Endodermal cell (in vitro differentiated cells): Measurements from ENCODE around the gene OXCT2. TPM values are rescaled to one million over a fixed set of nuclear protein-coding genes. Genes with fewer than 3 reads are reported as not detected.

Source experiments
- DNase-seq: peaks from one replicate; pipeline ENCODE4 v3.0.0-alpha.2; 2017
- H3K27ac ChIP-seq: 2 replicates; pipeline ENCODE4 v1.5.1; 2013; ENCODE audit warnings: mild to moderate bottlenecking, low read depth, low read length, moderate library complexity
- H3K27me3 ChIP-seq: 2 replicates; pipeline ENCODE4 v1.6.1; 2013; ENCODE audit warnings: mild to moderate bottlenecking, low read length, moderate library complexity; ENCODE audit not compliant: insufficient read depth, control insufficient read depth, poor library complexity, severe bottlenecking
- H3K36me3 ChIP-seq: 2 replicates; pipeline ENCODE4 v1.7.0; 2013; ENCODE audit warnings: mild to moderate bottlenecking, low read length, moderate library complexity; ENCODE audit not compliant: control insufficient read depth, insufficient read depth
- H3K4me1 ChIP-seq: one replicate; pipeline ENCODE4 v1.7.0; 2013; ENCODE audit warnings: low read length; ENCODE audit not compliant: control insufficient read depth, insufficient read depth
- H3K4me3 ChIP-seq: 2 replicates; pipeline ENCODE4 v1.5.1; 2013; ENCODE audit warnings: mild to moderate bottlenecking, low read length, moderate library complexity
- H3K9ac ChIP-seq: 2 replicates; pipeline ENCODE4 v1.6.1; 2013; ENCODE audit warnings: mild to moderate bottlenecking, low read length, moderate library complexity; ENCODE audit not compliant: poor library complexity, severe bottlenecking; ENCODE audit errors: extremely low read depth
- H3K9me3 ChIP-seq: 2 replicates; pipeline ENCODE4 v1.6.1; 2013; ENCODE audit warnings: mild to moderate bottlenecking, low read length, moderate library complexity; ENCODE audit not compliant: control insufficient read depth
- H3K27ac Mint-ChIP-seq: 2 replicates; pipeline ENCODE4 v1.8.0; 2020; ENCODE audit warnings: mixed read lengths
- H3K27me3 Mint-ChIP-seq: 2 replicates; pipeline ENCODE4 v1.8.0; 2021; ENCODE audit warnings: mild to moderate bottlenecking, mixed read lengths; ENCODE audit not compliant: insufficient read depth
- H3K36me3 Mint-ChIP-seq: 2 replicates; pipeline ENCODE4 v1.8.0; 2020; ENCODE audit warnings: low read depth, mixed read lengths
- H3K4me1 Mint-ChIP-seq: 2 replicates; pipeline ENCODE4 v1.8.0; 2020; ENCODE audit warnings: mixed read lengths
- H3K4me3 Mint-ChIP-seq: 2 replicates; pipeline ENCODE4 v1.8.0; 2020; ENCODE audit warnings: mild to moderate bottlenecking, moderate library complexity, mixed read lengths
- H3K9me3 Mint-ChIP-seq: 2 replicates; pipeline ENCODE4 v1.8.0; 2020; ENCODE audit warnings: mild to moderate bottlenecking, mixed read lengths
- CTCF ChIP-seq: fragments of 200-600 bp; sonication (generic); conservative IDR thresholded peaks from 2 replicates; pipeline ENCODE4 v1.5.0; 2021; ENCODE audit warnings: antibody characterized with exemption, mild to moderate bottlenecking
- WGBS, 2 experiments: methylation state at CpG; one replicate each; pipeline versions ENCODE4 v1.1.5 to v1.1.7; 2013; ENCODE audit warnings: missing lambda C conversion rate in 2 of 2, mixed read lengths in 1 of 2; ENCODE audit not compliant: insufficient coverage in 1 of 2, insufficient read length in 1 of 2; 5-methylcytosine and 5-hydroxymethylcytosine counted together
- total RNA-seq, 2 donors: library from RNA; stranded (reverse); fragmentation: NEBNext Ultra II Directional in 1 of 2; extraction: Animal tissue kit (Norgen Biotek cat#: 25700) in 1 of 2; gene quantifications; 2 replicates in 1 of 2; 3 replicates in 1 of 2; pipeline ENCODE4 v1.2.1, GENCODE V29; 2021

The OXCT2 gene
- total RNA-seq, 2 donors from 2014 or later = 1.8 TPM

- Histone ChIP-seq H3K9ac (no peak overlapping the region), H3K4me1 (no peaks in the 10 kb centered on the region), H3K27me3 (no peaks in the 10 kb centered on the region), H3K4me3 (no peak overlapping the region), H3K9me3 (no peaks in the 10 kb centered on the region), H3K27ac (no peak overlapping the region), H3K36me3 (peaks cover 16% of the 10 kb centered on the region)
- Mint-ChIP-seq H3K4me1 (no peaks in the 10 kb centered on the region), H3K4me3 (no peak overlapping the region), H3K36me3 (peaks cover 34% of the 10 kb centered on the region), H3K27ac (no peak overlapping the region), H3K27me3 (peaks cover 6% of the 10 kb centered on the region), H3K9me3 (peaks cover 3% of the 10 kb centered on the region)
- no peak for TF ChIP-seq CTCF
- WGBS, 2 experiments = 92 to 95% methylated on average over 7 to 16 of the region's 16 CpGs
- DNase-seq = no peak
These were observed 10.8 kb downstream of the OXCT2 start for GRCh38 chr1:39760074-39761008.

- Histone ChIP-seq H3K9ac (no peak overlapping the region), H3K4me3 (no peak overlapping the region), H3K27ac (no peak overlapping the region), H3K36me3 (peaks cover 24% of the 10 kb centered on the region), H3K9me3 (no peaks in the 10 kb centered on the region), H3K4me1 (no peaks in the 10 kb centered on the region), H3K27me3 (no peaks in the 10 kb centered on the region)
- H3K36me3 Mint-ChIP-seq = peaks cover 41% of the 10 kb centered on the region
- H3K27me3 Mint-ChIP-seq = peaks cover 6% of the 10 kb centered on the region
- DNase-seq = no peak
- H3K4me1 Mint-ChIP-seq = no peaks in the 10 kb centered on the region
- H3K9me3 Mint-ChIP-seq = peaks cover 3% of the 10 kb centered on the region
- no peak for TF ChIP-seq CTCF
- H3K27ac Mint-ChIP-seq = no peak overlapping the region
- no peak overlapping the region for H3K4me3 Mint-ChIP-seq
These were observed 11.8 kb downstream of the OXCT2 start for GRCh38 chr1:39759436-39759726.

- Mint-ChIP-seq H3K4me1 (no peaks in the 10 kb centered on the region), H3K27me3 (peaks cover 6% of the 10 kb centered on the region), H3K9me3 (peaks cover 3% of the 10 kb centered on the region), H3K4me3 (no peak overlapping the region), H3K36me3 (peaks cover 46% of the 10 kb centered on the region), H3K27ac (no peak overlapping the region)
- Histone ChIP-seq H3K36me3 (peaks cover 29% of the 10 kb centered on the region), H3K4me3 (no peak overlapping the region), H3K9ac (no peak overlapping the region), H3K4me1 (no peaks in the 10 kb centered on the region), H3K27ac (no peak overlapping the region), H3K27me3 (no peaks in the 10 kb centered on the region), H3K9me3 (no peaks in the 10 kb centered on the region)
- TF ChIP-seq CTCF = no peak
- 94 to 96% methylated on average over 10 to 16 of the region's 16 CpGs for WGBS, 2 experiments
- no peak for DNase-seq
These were observed 12.4 kb downstream of the OXCT2 start for GRCh38 chr1:39758556-39759435.
